Esophagus squamous epithelium (tissue), 4 donors: ENCODE data around the gene PRPSAP1.

ENCODE experiments used
- POLR2A ChIP-seq, 4 donors: fragments of 450-650 bp; IDR thresholded peaks; one replicate each; pipeline ENCODE4 v1.6.1; 2017; ENCODE audit warnings: antibody characterized with exemption in 4 of 4, mild to moderate bottlenecking in 4 of 4, moderate library complexity in 3 of 4
- TF ChIP-seq, protein P1 (sequence below), 6 experiments: fragments of 450-650 bp in 4 of 6; fragments of 200-600 bp in 2 of 6; sonication (generic) in 2 of 6; IDR thresholded peaks; one replicate each; pipeline ENCODE4 v1.5.1; 2016 to 2019; ENCODE audit warnings: antibody characterized with exemption in 6 of 6, mild to moderate bottlenecking in 4 of 6, moderate library complexity in 4 of 6

DNA sequence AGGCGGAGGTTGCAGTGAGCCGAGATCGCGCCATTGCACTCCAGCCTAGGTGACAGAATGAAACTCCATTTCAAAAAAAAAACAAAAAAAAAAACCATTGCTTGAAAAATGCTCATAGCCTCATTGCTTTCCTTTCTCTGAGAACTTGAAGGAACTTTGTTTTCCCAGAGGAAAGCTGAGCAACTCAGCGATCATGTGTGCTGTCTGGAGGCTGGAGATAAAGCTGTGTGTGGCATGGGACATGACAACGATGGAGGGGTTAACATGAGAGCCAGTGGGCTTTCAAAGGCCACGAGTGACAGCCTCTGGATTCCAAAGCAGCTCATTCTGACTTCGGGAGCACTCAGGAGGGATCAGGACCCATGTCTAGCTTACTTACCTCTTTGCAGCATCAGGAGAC is 24.1 kb downstream of the PRPSAP1 start:
- TF ChIP-seq, protein P1, sequence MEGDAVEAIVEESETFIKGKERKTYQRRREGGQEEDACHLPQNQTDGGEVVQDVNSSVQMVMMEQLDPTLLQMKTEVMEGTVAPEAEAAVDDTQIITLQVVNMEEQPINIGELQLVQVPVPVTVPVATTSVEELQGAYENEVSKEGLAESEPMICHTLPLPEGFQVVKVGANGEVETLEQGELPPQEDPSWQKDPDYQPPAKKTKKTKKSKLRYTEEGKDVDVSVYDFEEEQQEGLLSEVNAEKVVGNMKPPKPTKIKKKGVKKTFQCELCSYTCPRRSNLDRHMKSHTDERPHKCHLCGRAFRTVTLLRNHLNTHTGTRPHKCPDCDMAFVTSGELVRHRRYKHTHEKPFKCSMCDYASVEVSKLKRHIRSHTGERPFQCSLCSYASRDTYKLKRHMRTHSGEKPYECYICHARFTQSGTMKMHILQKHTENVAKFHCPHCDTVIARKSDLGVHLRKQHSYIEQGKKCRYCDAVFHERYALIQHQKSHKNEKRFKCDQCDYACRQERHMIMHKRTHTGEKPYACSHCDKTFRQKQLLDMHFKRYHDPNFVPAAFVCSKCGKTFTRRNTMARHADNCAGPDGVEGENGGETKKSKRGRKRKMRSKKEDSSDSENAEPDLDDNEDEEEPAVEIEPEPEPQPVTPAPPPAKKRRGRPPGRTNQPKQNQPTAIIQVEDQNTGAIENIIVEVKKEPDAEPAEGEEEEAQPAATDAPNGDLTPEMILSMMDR (IDR thresholded peaks at IDR 0.05) = no peak
- no peak for TF ChIP-seq POLR2A (IDR thresholded peaks at IDR 0.05)
